ENCODE data around the gene SEMA3C.

SEMA3C gene

DNA sequence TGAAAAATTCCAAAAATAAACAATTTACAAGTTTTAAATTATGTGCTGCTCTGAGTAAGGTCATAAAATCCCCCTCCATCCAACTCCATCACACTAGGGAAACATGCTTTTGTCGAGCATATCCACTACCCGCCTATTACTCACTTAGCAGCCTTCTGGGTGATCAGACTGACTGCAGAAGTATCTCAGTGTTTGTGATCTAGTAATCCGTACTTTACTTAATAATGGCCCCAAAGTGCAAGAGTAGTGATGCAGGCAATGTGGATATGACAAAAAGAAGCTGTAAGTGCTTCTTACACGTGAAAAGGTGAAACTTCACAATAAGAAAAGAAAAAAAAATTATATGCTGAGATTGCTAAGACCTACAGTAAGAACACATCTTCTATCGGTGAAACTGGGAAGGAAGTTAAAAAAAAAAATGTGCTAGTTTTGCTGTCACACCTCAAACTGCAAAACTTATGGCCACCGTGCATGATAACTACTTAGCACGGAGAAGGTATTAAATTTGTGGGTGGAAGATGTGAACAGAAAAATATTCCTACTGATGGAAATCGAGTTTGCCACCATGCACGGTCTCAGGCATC is 43.2 kb downstream of the SEMA3C start:
- no peaks in the 10 kb centered on the region for H3K9me3 ChIP-seq (ENCODE audit: insufficient read depth, low read length, severe bottlenecking)
- H3K4me2 ChIP-seq (ENCODE audit: insufficient read depth, low read length): no peak overlapping the region
- H3K27ac ChIP-seq (ENCODE audit: low read length): no peak overlapping the region
- TF ChIP-seq CTCF (IDR thresholded peaks at IDR 0.05; ENCODE audit: borderline replicate concordance, extremely low read depth, low read length, poor library complexity, severe bottlenecking) (no peak), EZH2 (IDR thresholded peaks at IDR 0.05; ENCODE audit: borderline replicate concordance, low read depth, low read length, severe bottlenecking) (no peak)
- H3K36me3 ChIP-seq (ENCODE audit: insufficient read depth, low read length): no peaks in the 10 kb centered on the region
- no peak overlapping the region for H3K4me3 ChIP-seq (ENCODE audit: low read depth in 1 of 2, low read length in 2 of 2)
- ATAC-seq (ENCODE audit: insufficient read depth, low read depth): no peak
- no peaks in the 10 kb centered on the region for H3K4me1 ChIP-seq (ENCODE audit: insufficient read depth, low read length)
- H3K27me3 ChIP-seq (ENCODE audit: insufficient read depth, low read length, poor library complexity): no peaks in the 10 kb centered on the region
- no peaks in the 10 kb centered on the region for H4K20me1 ChIP-seq (ENCODE audit: insufficient read depth, low read length)
- DNase-seq: no peak
- H3K79me2 ChIP-seq (ENCODE audit: insufficient read depth, low read length): no peaks in the 10 kb centered on the region
- H3K9ac ChIP-seq (ENCODE audit: low read depth, low read length): no peak overlapping the region
- no peak overlapping the region for H2AFZ ChIP-seq (ENCODE audit: low read depth, low read length)

- H2AFZ ChIP-seq (ENCODE audit: low read depth, low read length): no peak overlapping the region
- TF ChIP-seq EZH2 (IDR thresholded peaks at IDR 0.05; ENCODE audit: borderline replicate concordance, low read depth, low read length, severe bottlenecking): no peak
- no peak for TF ChIP-seq CTCF (IDR thresholded peaks at IDR 0.05; ENCODE audit: borderline replicate concordance, extremely low read depth, low read length, poor library complexity, severe bottlenecking)
- no peaks in the 10 kb centered on the region for H3K27me3 ChIP-seq (ENCODE audit: insufficient read depth, low read length, poor library complexity)
- no peak for ATAC-seq (ENCODE audit: insufficient read depth, low read depth)
- no peaks in the 10 kb centered on the region for H3K9me3 ChIP-seq (ENCODE audit: insufficient read depth, low read length, severe bottlenecking)
- H3K4me3 ChIP-seq (ENCODE audit: low read depth in 1 of 2, low read length in 2 of 2): no peak overlapping the region
- H3K9ac ChIP-seq (ENCODE audit: low read depth, low read length): no peak overlapping the region
- H3K4me2 ChIP-seq (ENCODE audit: insufficient read depth, low read length): no peak overlapping the region
- H4K20me1 ChIP-seq (ENCODE audit: insufficient read depth, low read length): no peaks in the 10 kb centered on the region
- no peak for DNase-seq
- H3K4me1 ChIP-seq (ENCODE audit: insufficient read depth, low read length): no peaks in the 10 kb centered on the region
- H3K79me2 ChIP-seq (ENCODE audit: insufficient read depth, low read length): no peaks in the 10 kb centered on the region
- H3K27ac ChIP-seq (ENCODE audit: low read length): no peak overlapping the region
- no peaks in the 10 kb centered on the region for H3K36me3 ChIP-seq (ENCODE audit: insufficient read depth, low read length)
These were observed 45.7 kb downstream of the SEMA3C start for GRCh38 chr7:80873140-80873539.

GRCh38 chr7:80871228-80871627 is 47.6 kb downstream of the SEMA3C start:
- Histone ChIP-seq H2AFZ (ENCODE audit: low read depth, low read length) (no peak overlapping the region), H3K27me3 (ENCODE audit: insufficient read depth, low read length, poor library complexity) (no peaks in the 10 kb centered on the region), H4K20me1 (ENCODE audit: insufficient read depth, low read length) (no peaks in the 10 kb centered on the region), H3K4me2 (ENCODE audit: insufficient read depth, low read length) (no peak overlapping the region), H3K79me2 (ENCODE audit: insufficient read depth, low read length) (no peaks in the 10 kb centered on the region), H3K36me3 (ENCODE audit: insufficient read depth, low read length) (no peaks in the 10 kb centered on the region), H3K9ac (ENCODE audit: low read depth, low read length) (no peak overlapping the region), H3K27ac (ENCODE audit: low read length) (no peak overlapping the region), H3K9me3 (ENCODE audit: insufficient read depth, low read length, severe bottlenecking) (no peaks in the 10 kb centered on the region), H3K4me3 (ENCODE audit: low read depth in 1 of 2, low read length in 2 of 2) (no peak overlapping the region), H3K4me1 (ENCODE audit: insufficient read depth, low read length) (no peaks in the 10 kb centered on the region)
- no peak for DNase-seq
- no peak for ATAC-seq (ENCODE audit: insufficient read depth, low read depth)
- TF ChIP-seq EZH2 (IDR thresholded peaks at IDR 0.05; ENCODE audit: borderline replicate concordance, low read depth, low read length, severe bottlenecking) (no peak), CTCF (IDR thresholded peaks at IDR 0.05; ENCODE audit: borderline replicate concordance, extremely low read depth, low read length, poor library complexity, severe bottlenecking) (no peak)

GRCh38 chr7:80870813-80871212 is 48.0 kb downstream of the SEMA3C start:
- no peak overlapping the region for H2AFZ ChIP-seq (ENCODE audit: low read depth, low read length)
- no peaks in the 10 kb centered on the region for H3K27me3 ChIP-seq (ENCODE audit: insufficient read depth, low read length, poor library complexity)
- no peaks in the 10 kb centered on the region for H3K79me2 ChIP-seq (ENCODE audit: insufficient read depth, low read length)
- H3K27ac ChIP-seq (ENCODE audit: low read length): no peak overlapping the region
- H3K36me3 ChIP-seq (ENCODE audit: insufficient read depth, low read length): no peaks in the 10 kb centered on the region
- H3K4me3 ChIP-seq (ENCODE audit: low read depth in 1 of 2, low read length in 2 of 2): no peak overlapping the region
- no peaks in the 10 kb centered on the region for H3K9me3 ChIP-seq (ENCODE audit: insufficient read depth, low read length, severe bottlenecking)
- TF ChIP-seq CTCF (IDR thresholded peaks at IDR 0.05; ENCODE audit: borderline replicate concordance, extremely low read depth, low read length, poor library complexity, severe bottlenecking): no peak
- no peak for TF ChIP-seq EZH2 (IDR thresholded peaks at IDR 0.05; ENCODE audit: borderline replicate concordance, low read depth, low read length, severe bottlenecking)
- H3K4me1 ChIP-seq (ENCODE audit: insufficient read depth, low read length): no peaks in the 10 kb centered on the region
- H4K20me1 ChIP-seq (ENCODE audit: insufficient read depth, low read length): no peaks in the 10 kb centered on the region
- DNase-seq: no peak
- no peak for ATAC-seq (ENCODE audit: insufficient read depth, low read depth)
- H3K4me2 ChIP-seq (ENCODE audit: insufficient read depth, low read length): no peak overlapping the region
- no peak overlapping the region for H3K9ac ChIP-seq (ENCODE audit: low read depth, low read length)
